MM.1S (cell line): ENCODE measurements around the gene COL3A1.

Experiments
- DNase-seq: peaks from one replicate; pipeline ENCODE4 v3.0.0-alpha.2; 2015
- H2AFZ ChIP-seq: fragments of 300-600 bp; sonication (generic); 2 replicates; pipeline ENCODE4 v1.6.0; 2016; ENCODE audit warnings: antibody characterized with exemption, low read length
- H3F3A ChIP-seq: fragments of 300-600 bp; sonication (generic); 2 replicates; pipeline ENCODE4 v1.6.1; 2016; ENCODE audit warnings: mild to moderate bottlenecking, antibody characterized with exemption, low read length, moderate library complexity, mixed read lengths; ENCODE audit not compliant: insufficient read depth
- H3K27ac ChIP-seq: fragments of 300-600 bp; sonication (generic); 2 replicates; pipeline ENCODE4 v1.5.1; 2016; ENCODE audit warnings: mild to moderate bottlenecking, low read length
- H3K27me3 ChIP-seq: fragments of 300-600 bp; sonication (generic); replicated peaks from 2 replicates; pipeline ENCODE4 v1.6.0; 2016; ENCODE audit warnings: low read length; ENCODE audit not compliant: insufficient read depth
- H3K36me3 ChIP-seq: fragments of 300-600 bp; sonication (generic); replicated peaks from 2 replicates; pipeline ENCODE4 v1.6.1; 2016; ENCODE audit warnings: mild to moderate bottlenecking, low read length, mixed read lengths; ENCODE audit not compliant: insufficient read depth
- H3K4me1 ChIP-seq: fragments of 300-600 bp; sonication (generic); 2 replicates; pipeline ENCODE4 v1.6.1; 2016; ENCODE audit warnings: low read length, mixed read lengths
- H3K4me2 ChIP-seq: fragments of 300-600 bp; sonication (generic); 2 replicates; pipeline ENCODE4 v1.6.0; 2016; ENCODE audit warnings: low read depth, low read length
- H3K4me3 ChIP-seq: fragments of 300-600 bp; sonication (generic); 2 replicates; pipeline ENCODE4 v1.5.1; 2016; ENCODE audit warnings: low read length, mixed read lengths
- H3K79me2 ChIP-seq: fragments of 300-600 bp; sonication (generic); 2 replicates; pipeline ENCODE4 v1.6.1; 2016; ENCODE audit warnings: mixed run types, low read length, mixed read lengths
- H3K9ac ChIP-seq: fragments of 300-600 bp; sonication (generic); 2 replicates; pipeline ENCODE4 v1.6.1; 2016; ENCODE audit warnings: low read length, mixed read lengths
- H3K9me2 ChIP-seq: fragments of 300-600 bp; sonication (generic); replicated peaks from 2 replicates; pipeline ENCODE4 v1.6.1; 2016; ENCODE audit warnings: mild to moderate bottlenecking, low read length, mixed read lengths; ENCODE audit not compliant: insufficient read depth
- H3K9me3 ChIP-seq: fragments of 300-600 bp; sonication (generic); replicated peaks from 2 replicates; pipeline ENCODE4 v1.6.1; 2016; ENCODE audit warnings: mild to moderate bottlenecking, low read length, mixed read lengths; ENCODE audit not compliant: insufficient read depth
- H4K20me1 ChIP-seq: fragments of 300-600 bp; sonication (generic); 2 replicates; pipeline ENCODE4 v1.6.1; 2016; ENCODE audit warnings: mild to moderate bottlenecking, low read length, moderate library complexity, mixed read lengths; ENCODE audit not compliant: insufficient read depth
- EZH2 ChIP-seq: fragments of 300-600 bp; sonication (generic); optimal IDR thresholded peaks from 2 replicates; pipeline ENCODE3; 2017; ENCODE audit warnings: low read depth, mild to moderate bottlenecking, antibody characterized with exemption, low read length, mixed read lengths
- EZH2phosphoT487 ChIP-seq: fragments of 300-600 bp; sonication (generic); IDR thresholded peaks from 2 replicates; pipeline ENCODE4 v1.6.1; 2018; ENCODE audit warnings: antibody characterized with exemption, low read length
- TF ChIP-seq, protein P1 (sequence below): fragments of 300-600 bp; sonication (generic); IDR thresholded peaks from 2 replicates; pipeline ENCODE4 v1.5.1; 2016; ENCODE audit warnings: antibody characterized with exemption, low read length, mixed read lengths

Gene COL3A1

GRCh38 chr2:188956961-188957360 lies 17.2 kb upstream of the COL3A1 start:
- Histone ChIP-seq H3K4me1 (no peaks in the 10 kb centered on the region), H3K4me3 (no peak overlapping the region), H3K27ac (no peak overlapping the region), H2AFZ (no peak overlapping the region), H3K9me2 (no peaks in the 10 kb centered on the region), H4K20me1 (no peaks in the 10 kb centered on the region), H3K4me2 (no peak overlapping the region), H3K27me3 (no peaks in the 10 kb centered on the region), H3F3A (no peaks in the 10 kb centered on the region), H3K36me3 (no peaks in the 10 kb centered on the region), H3K9me3 (no peaks in the 10 kb centered on the region), H3K79me2 (no peaks in the 10 kb centered on the region), H3K9ac (no peak overlapping the region)
- TF ChIP-seq EZH2 (no peak), EZH2phosphoT487 (no peak)
- TF ChIP-seq, protein P1, sequence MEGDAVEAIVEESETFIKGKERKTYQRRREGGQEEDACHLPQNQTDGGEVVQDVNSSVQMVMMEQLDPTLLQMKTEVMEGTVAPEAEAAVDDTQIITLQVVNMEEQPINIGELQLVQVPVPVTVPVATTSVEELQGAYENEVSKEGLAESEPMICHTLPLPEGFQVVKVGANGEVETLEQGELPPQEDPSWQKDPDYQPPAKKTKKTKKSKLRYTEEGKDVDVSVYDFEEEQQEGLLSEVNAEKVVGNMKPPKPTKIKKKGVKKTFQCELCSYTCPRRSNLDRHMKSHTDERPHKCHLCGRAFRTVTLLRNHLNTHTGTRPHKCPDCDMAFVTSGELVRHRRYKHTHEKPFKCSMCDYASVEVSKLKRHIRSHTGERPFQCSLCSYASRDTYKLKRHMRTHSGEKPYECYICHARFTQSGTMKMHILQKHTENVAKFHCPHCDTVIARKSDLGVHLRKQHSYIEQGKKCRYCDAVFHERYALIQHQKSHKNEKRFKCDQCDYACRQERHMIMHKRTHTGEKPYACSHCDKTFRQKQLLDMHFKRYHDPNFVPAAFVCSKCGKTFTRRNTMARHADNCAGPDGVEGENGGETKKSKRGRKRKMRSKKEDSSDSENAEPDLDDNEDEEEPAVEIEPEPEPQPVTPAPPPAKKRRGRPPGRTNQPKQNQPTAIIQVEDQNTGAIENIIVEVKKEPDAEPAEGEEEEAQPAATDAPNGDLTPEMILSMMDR, result no peak
- DNase-seq, result no peak

GRCh38 chr2:188957646-188958045 lies 16.5 kb upstream of the COL3A1 start:
- H3K27ac ChIP-seq, result no peak overlapping the region
- H2AFZ ChIP-seq, result no peak overlapping the region
- no peaks in the 10 kb centered on the region for H3K36me3 ChIP-seq
- no peak overlapping the region for H3K4me3 ChIP-seq
- no peaks in the 10 kb centered on the region for H3K4me1 ChIP-seq
- no peaks in the 10 kb centered on the region for H3K27me3 ChIP-seq
- H3K4me2 ChIP-seq, result no peak overlapping the region
- H3K79me2 ChIP-seq, result no peaks in the 10 kb centered on the region
- no peaks in the 10 kb centered on the region for H3K9me2 ChIP-seq
- H3F3A ChIP-seq, result no peaks in the 10 kb centered on the region
- H3K9ac ChIP-seq, result no peak overlapping the region
- H3K9me3 ChIP-seq, result no peaks in the 10 kb centered on the region
- DNase-seq, result no peak
- TF ChIP-seq, protein P1, result no peak
- no peak for TF ChIP-seq EZH2
- no peak for TF ChIP-seq EZH2phosphoT487
- H4K20me1 ChIP-seq, result no peaks in the 10 kb centered on the region

DNA sequence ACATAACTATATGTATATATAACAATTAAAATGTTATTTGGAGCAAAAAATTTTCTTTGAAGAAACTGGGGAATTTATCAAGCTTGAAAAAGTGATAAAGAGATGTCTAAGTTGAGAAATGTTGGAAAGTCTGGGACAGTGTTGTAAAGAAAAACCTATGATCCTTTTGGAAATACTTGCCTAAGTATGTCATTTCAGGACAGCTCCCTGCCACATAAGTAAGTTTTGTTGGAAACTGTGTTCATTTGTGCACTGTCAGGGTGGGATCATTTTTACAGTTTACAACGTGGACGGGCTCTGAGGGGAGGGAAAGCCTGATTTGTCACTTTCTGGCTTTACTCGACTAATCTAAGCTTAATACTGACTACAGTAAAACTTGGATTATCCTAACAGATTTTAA lies 10.4 kb upstream of the COL3A1 start:
- DNase-seq, result no peak
- Histone ChIP-seq H3K4me2 (no peak overlapping the region), H3K4me1 (no peaks in the 10 kb centered on the region), H3K79me2 (no peaks in the 10 kb centered on the region), H3K9me2 (no peaks in the 10 kb centered on the region), H4K20me1 (no peaks in the 10 kb centered on the region), H2AFZ (no peak overlapping the region), H3K36me3 (no peaks in the 10 kb centered on the region), H3K27ac (no peak overlapping the region), H3K4me3 (no peak overlapping the region), H3K9ac (no peak overlapping the region), H3K27me3 (no peaks in the 10 kb centered on the region), H3K9me3 (no peaks in the 10 kb centered on the region), H3F3A (no peaks in the 10 kb centered on the region)
- no peak for TF ChIP-seq EZH2phosphoT487
- TF ChIP-seq, protein P1, result no peak
- TF ChIP-seq EZH2, result no peak
